WI38 (cell line): Measurements from ENCODE around the gene RSPO4.
"Not testable (repeated sequence)": the region's sequence is repeated elsewhere in the genome, so short reads cannot be mapped to it uniquely, and the experiment has no call there.

Experiments used
- H3K4me3 ChIP-seq: 2 replicates; pipeline ENCODE4 v1.5.1; 2011; ENCODE audit warnings: low read depth, mild to moderate bottlenecking, control low read depth, low read length
- TF ChIP-seq, protein P1 (sequence below): IDR thresholded peaks from 2 replicates; pipeline ENCODE4 v1.5.1; 2012; ENCODE audit warnings: low read depth, mild to moderate bottlenecking, control low read depth, low read length

The RSPO4 gene

DNA sequence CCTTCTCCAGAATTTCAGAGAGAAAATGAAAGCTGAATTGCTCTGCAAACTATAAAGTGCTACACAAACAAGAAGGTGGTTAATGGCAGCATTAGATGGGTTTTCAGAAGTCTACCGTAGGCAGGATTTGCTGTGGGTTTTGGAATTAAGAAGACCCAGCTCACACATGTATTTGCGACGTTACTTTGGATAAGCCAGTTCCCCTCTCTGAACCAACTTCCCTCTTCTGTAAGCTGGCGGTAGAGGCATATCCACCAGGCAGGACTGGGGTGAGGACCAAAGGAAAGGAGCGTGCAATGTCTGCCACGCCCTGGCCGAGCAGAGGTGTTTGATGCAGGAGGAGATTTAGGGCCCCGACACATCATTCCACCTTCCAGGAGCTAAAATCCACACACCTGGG lies 6.9 kb downstream of the RSPO4 start:
- H3K4me3 ChIP-seq, result no peak overlapping the region
- TF ChIP-seq, protein P1, sequence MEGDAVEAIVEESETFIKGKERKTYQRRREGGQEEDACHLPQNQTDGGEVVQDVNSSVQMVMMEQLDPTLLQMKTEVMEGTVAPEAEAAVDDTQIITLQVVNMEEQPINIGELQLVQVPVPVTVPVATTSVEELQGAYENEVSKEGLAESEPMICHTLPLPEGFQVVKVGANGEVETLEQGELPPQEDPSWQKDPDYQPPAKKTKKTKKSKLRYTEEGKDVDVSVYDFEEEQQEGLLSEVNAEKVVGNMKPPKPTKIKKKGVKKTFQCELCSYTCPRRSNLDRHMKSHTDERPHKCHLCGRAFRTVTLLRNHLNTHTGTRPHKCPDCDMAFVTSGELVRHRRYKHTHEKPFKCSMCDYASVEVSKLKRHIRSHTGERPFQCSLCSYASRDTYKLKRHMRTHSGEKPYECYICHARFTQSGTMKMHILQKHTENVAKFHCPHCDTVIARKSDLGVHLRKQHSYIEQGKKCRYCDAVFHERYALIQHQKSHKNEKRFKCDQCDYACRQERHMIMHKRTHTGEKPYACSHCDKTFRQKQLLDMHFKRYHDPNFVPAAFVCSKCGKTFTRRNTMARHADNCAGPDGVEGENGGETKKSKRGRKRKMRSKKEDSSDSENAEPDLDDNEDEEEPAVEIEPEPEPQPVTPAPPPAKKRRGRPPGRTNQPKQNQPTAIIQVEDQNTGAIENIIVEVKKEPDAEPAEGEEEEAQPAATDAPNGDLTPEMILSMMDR, result no peak

DNA sequence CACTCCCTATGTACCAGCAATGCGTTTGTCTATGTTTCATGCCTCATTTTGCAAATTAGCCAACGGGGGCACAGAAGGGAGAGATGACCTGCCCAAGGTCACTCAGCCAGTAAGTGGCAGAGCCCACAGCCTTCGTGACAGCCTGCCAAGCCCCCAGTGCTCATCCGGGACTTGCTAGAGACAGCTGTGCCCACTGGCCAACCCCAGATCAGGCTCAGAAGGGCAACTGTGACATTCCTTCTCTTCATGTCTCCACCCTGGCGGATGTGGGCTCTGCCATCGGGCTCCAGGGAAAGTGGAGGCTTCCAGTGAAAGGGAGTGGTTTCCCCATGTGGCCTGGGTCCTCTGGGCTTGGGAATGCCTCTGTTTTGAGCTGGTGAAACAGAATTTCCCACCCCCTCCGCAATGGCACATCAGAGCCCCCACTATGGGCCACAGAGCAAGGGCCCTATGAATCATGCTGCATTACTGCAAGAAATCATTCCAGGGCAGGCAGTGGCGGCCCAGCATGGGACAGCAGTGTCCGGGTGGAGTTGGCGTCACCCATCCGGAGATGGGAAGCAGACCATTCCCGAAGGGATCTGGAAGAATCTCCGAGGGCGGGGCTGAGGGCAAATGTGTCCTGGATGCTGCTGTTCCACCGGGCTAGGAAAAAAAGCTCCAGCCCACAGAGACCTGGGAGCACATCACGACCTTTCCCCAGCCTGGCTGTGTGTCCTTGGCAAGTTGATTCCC lies 9.1 kb downstream of the RSPO4 start:
- TF ChIP-seq, protein P1, result no peak
- no peak overlapping the region for H3K4me3 ChIP-seq

DNA sequence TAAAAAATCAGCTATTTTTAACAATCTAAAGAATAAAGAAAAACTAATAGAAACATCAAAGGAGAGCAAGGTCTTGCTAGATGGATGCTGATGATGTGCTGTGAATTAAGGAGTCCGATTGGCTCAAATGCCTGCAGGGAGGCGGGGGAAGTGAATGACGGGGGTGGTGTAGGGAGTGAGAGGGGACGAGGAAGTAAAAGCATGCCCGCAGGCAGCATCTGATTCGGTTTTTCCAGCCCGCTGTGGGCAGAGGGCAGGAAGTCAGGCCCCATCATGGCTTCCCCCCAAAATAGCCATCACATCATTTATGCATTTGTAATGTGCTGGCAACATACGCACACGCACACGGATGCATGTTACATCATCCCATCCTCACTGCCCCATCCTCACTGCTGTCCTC lies 10.3 kb downstream of the RSPO4 start:
- no peak overlapping the region for H3K4me3 ChIP-seq
- TF ChIP-seq, protein P1, result no peak

DNA sequence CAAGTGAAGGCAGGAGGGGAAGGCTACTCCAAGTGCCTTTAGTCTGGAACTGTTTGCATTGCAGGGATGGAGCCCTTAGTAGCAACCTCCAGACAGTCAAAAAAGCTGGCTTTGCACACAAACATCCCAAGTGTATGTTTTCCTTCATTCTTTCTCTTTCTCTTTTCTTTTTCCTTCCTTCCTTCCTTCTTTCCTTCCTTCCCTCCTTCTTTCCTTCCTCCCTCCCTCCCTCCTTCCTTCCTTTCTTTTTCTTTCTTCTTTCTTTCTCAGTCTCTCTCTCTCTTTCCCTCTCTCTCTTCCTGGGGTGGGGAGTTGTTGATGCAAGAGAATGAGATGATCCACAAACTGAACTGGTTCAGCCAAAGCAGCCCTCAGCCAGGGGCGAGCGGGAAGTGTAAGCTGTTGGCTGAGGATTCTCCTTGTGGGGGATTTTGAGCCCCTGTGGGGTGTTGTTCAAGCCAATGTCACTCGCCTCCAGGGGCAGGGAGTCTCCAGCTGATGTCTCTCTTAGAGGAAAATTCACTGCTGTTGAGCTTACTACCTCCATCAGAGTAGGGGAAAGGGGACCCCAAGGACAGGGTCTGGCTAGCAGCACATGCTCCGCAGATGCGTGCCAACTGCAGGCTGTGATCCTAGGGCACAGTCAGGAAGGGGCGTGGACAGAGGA lies 11.7 kb downstream of the RSPO4 start:
- TF ChIP-seq, protein P1, result no peak
- no peak overlapping the region for H3K4me3 ChIP-seq

DNA sequence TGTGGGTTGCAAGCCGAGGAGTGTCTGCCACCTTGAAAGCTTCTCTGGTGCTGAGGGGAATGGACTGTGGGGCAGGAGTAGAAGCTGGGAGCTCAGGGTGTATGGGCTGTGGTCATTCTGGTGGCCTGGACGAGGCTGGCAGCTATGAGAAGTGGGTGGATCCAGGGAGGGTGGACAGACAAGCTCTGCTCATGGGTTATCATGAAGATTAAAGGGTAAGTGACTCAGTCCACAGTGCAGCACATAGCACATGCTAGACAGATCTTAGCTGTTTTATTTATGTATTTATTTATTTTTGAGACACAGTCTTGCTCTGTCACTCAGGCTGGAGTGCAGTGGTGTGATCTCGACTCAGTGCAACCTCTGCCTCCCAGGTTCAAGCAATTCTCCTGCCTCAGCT lies 13.8 kb downstream of the RSPO4 start:
- TF ChIP-seq, protein P1, result no peak
- no peak overlapping the region for H3K4me3 ChIP-seq

DNA sequence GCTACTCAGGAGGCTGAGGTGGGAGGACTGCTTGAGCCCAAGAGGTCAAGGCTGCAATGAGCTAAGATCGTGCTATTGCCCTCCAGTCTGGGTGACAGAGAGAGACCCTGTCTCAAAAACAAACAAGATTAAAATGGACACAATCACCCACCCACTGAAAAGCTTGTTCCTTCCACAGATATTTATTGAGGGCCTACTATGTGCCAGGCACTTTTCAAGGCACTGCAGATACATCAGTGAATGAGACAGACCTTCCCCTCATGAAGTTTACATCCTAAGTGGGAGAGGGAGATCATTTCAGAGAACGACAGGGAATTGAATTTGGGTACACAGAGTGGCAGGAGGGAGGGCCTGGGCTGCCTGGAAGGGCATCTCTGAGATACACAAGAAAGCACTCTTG lies 14.4 kb downstream of the RSPO4 start:
- TF ChIP-seq, protein P1, result no peak

DNA sequence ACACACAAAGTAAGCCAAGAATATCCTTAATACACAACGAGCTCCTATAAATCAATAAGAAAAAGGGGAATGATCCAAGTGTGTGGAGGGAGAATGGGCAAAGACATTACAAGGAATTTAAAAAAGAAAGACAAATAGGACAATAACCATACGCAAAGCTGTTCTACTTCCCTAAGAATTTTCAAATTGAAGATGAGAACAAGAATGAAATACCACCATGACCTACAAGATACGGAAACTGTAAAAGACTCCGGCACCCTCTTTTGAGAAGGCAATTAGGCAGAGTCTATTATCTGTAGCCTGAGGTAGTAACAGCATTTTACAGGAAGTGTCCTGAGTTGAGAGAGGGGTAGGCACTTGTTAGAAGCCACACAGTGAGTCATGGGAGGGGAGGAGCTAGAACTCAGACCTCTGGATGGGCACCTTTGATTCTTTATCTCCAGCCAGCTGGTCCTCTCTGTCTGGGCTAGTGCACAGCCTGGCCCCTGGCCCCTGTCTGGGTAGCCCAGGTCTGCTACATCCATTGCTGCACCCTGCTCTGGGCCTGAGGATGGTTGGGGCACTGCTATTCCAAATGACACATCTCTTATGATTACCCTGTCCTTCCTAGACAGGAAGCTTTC lies 15.3 kb downstream of the RSPO4 start:
- TF ChIP-seq, protein P1, result no peak
- no peak overlapping the region for H3K4me3 ChIP-seq

More for the DNA sequence above, 14.4 kb downstream of the RSPO4 start:
- H3K4me3 ChIP-seq, result no peak overlapping the region

DNA sequence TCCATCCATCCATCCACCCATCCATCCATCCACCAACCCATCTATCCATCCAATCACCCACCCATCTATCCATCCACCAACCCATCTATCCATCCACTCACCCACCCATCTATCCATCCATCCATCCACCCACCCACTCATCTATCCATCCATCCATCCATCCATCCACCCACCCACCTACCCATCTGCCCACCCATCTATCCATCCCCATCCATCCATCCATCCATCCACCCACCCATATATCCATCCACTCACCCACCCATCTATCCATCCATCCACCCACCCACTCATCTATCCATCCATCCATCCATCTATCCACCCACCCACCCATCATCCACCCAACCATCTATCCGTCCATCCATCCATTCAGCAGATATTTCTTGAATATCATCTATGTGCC lies 17.1 kb downstream of the RSPO4 start:
- H3K4me3 ChIP-seq, result not testable (repeated sequence)
